Ovary (tissue), 10 donors: Measurements from ENCODE around the gene S100A2. TPM values are rescaled to one million over a fixed set of nuclear protein-coding genes. Genes with fewer than 3 reads are reported as not detected.
A peak's percentile ranks its signal among the peaks of the same experiment; 100 is the strongest.

Experiments
- DNase-seq, 5 donors: peaks; one replicate each; pipeline ENCODE4 v3.0.0-alpha.2; 2019 to 2020
- H3K27ac ChIP-seq, 2 donors: fragments of 200-600 bp; one replicate each; pipeline versions ENCODE4 v1.5.1 to v1.8.0; 2019 to 2022
- H3K27me3 ChIP-seq: fragments of 200-600 bp; one replicate; pipeline ENCODE4 v1.8.0; 2022
- H3K36me3 ChIP-seq: fragments of 200-600 bp; sonication (generic); one replicate; pipeline ENCODE4 v1.5.1; 2019
- H3K4me1 ChIP-seq: one replicate; pipeline ENCODE4 v1.8.1; 2013; ENCODE audit warnings: mild to moderate bottlenecking, moderate library complexity; ENCODE audit not compliant: insufficient read depth
- H3K4me3 ChIP-seq: fragments of 200-600 bp; sonication (generic); one replicate; pipeline ENCODE4 v1.5.1; 2017
- H3K9me3 ChIP-seq, 2 donors: fragments of 200-600 bp in 1 of 2; sonication (generic) in 1 of 2; one replicate each; pipeline versions ENCODE4 v1.5.1 to v1.8.1; 2013 to 2019; ENCODE audit warnings: mild to moderate bottlenecking in 1 of 2, moderate library complexity in 1 of 2
- CTCF ChIP-seq, 3 donors: fragments of 450-650 bp in 2 of 3; fragments of 200-600 bp in 1 of 3; IDR thresholded peaks; one replicate each; pipeline versions ENCODE4 v1.5.1 to v1.8.0; 2016 to 2022; ENCODE audit warnings: antibody characterized with exemption in 3 of 3, mild to moderate bottlenecking in 1 of 3
- EP300 ChIP-seq: sonication (generic); formaldehyde crosslinking; IDR thresholded peaks from one replicate; pipeline ENCODE4 v1.6.1; 2017; ENCODE audit warnings: antibody characterized with exemption
- POLR2A ChIP-seq: fragments of 450-650 bp; IDR thresholded peaks from one replicate; pipeline ENCODE4 v1.6.1; 2017; ENCODE audit warnings: antibody characterized with exemption, mild to moderate bottlenecking, moderate library complexity
- WGBS, 3 donors: extraction: QIAGEN DNeasy Blood & Tissue Kit in 1 of 3; methylation state at CpG; one replicate each; pipeline versions ENCODE4 v1.1.5 to v1.1.7; 2013 to 2017; 5-methylcytosine and 5-hydroxymethylcytosine counted together
- intact Hi-C, 4 donors: fragments of 100-400 bp; cut with DNase I; formaldehyde crosslinking; loops; one replicate each; pipeline versions ENCODE4 v1.11.0 to v1.15.1; 2022 to 2023
- long read RNA-seq, 3 donors: library from polyadenylated mRNA in 2 of 3; unstranded in 2 of 3; transcript quantifications; one replicate each; pipeline ENCODE4 v2.0.0 and lab custom pipeline, GENCODE V29; 2021 to 2026
- polyA plus RNA-seq, 2 donors: library from polyadenylated mRNA; stranded (reverse); fragments of 200-250 nt in 1 of 2; fragments of 350-450 nt in 1 of 2; fragmentation: Illumina TruSeq in 1 of 2; extraction: RNeasy Lipid Tissue Mini Kit (QIAGEN cat#74804) in 1 of 2; gene quantifications; one replicate each; pipeline ENCODE4 v1.2.3, GENCODE V29; 2013 to 2014
- total RNA-seq, 7 donors: library from RNA; depleted of rRNA in 2 of 7; stranded (reverse); fragments of >200 nt in 2 of 7; fragmentation: NEBNext Ultra II Directional in 3 of 7; extraction: Animal tissue kit (Norgen Biotek cat#: 25700) in 3 of 7; gene quantifications; one replicate each; pipeline versions ENCODE4 v1.1.0 to v1.2.4, GENCODE V29; 2016 to 2023
- donor health status: DM: no; HTN: no; CAD: no; lungs with moderate emphysema.
- donor health status: DM: no; HTN: no; CAD: no.
- donor health status: Bipolar disorder and iron deficiency.
- donor health status: DM: yes; HTN: yes; CAD: no.
- donor health status: DM: no; HTN: no; CAD: no.
- donor health status: DM: yes; HTN: yes; CAD: no.

Gene S100A2
- total RNA-seq (1 to 10 TPM in 4 of 7 donors, under 1 TPM in 1, not detected in 2; 0.61 to 4.0 (median 1.8) TPM), polyA plus RNA-seq (1 to 10 TPM in 1 of 2 donors, under 1 TPM in 1; 0.88 to 3.3 TPM)
- long read RNA-seq, donor 1, result 0 reads
- long read RNA-seq, donor 2, result 0 reads
- long read RNA-seq, donor 3, partial matches to known transcripts, result 0 of 1 reads
- long read RNA-seq, donor 3, other reads (novel, unspliced or antisense), result 0 of 1 reads

GRCh38 chr1:153565529-153566374 is at the start of gene S100A2:
Gene S100A2 (minus strand): TSS chr1:153565844. CDS start chr1:153563877, 1,967 bp downstream.
- Histone ChIP-seq H3K4me1 (peaks cover 18% of the 10 kb centered on the region), H3K36me3 (no peaks in the 10 kb centered on the region), H3K27ac (peak within 1 kb of the TSS; percentile 83 to 90), H3K27me3 (no peaks in the 10 kb centered on the region), H3K4me3 (no peak within 1 kb of the TSS), H3K9me3 (no peaks in the 10 kb centered on the region)
- peak; percentile 63 to 71 (median 69) for DNase-seq
- intact Hi-C loops, result loop anchor here (1.0 to 10.0 kb wide), 5 partner anchors 29 to 213 kb away; partner anchors contain the start of gene S100A9 (in 1 of the 4)
- TF ChIP-seq POLR2A (no peak), EP300 (no peak), CTCF (IDR thresholded peaks at IDR 0.05) (no peak)
- WGBS, 3 donors, result 49 to 53% (median 52%) methylated on average over 8 of the region's 8 CpGs

- peaks cover 16% of the 10 kb centered on the region for H3K4me1 ChIP-seq
- no peaks in the 10 kb centered on the region for H3K9me3 ChIP-seq
- H3K27ac ChIP-seq, result no peak overlapping the region
- no peaks in the 10 kb centered on the region for H3K36me3 ChIP-seq
- 83 to 100% (median 88%) methylated on average over 1 to 2 of the region's 2 CpGs for WGBS, 3 donors
- TF ChIP-seq POLR2A (no peak), CTCF (IDR thresholded peaks at IDR 0.05) (no peak), EP300 (no peak)
- no peak overlapping the region for H3K4me3 ChIP-seq
- intact Hi-C loops, result loop anchor here in 1 of 4 donors (5.0 kb wide), 1 partner anchor 33 kb away; no protein-coding TSS in a partner anchor
- no peak for DNase-seq
- H3K27me3 ChIP-seq, result no peaks in the 10 kb centered on the region
Measured at GRCh38 chr1:153615406-153615805, 49.8 kb upstream of the S100A2 start.

GRCh38 chr1:153614906-153615305 is 49.3 kb upstream of the S100A2 start:
- no peak overlapping the region for H3K27ac ChIP-seq
- H3K4me3 ChIP-seq, result no peak overlapping the region
- TF ChIP-seq EP300, result no peak
- no peak for TF ChIP-seq CTCF (IDR thresholded peaks at IDR 0.05)
- no peak for TF ChIP-seq POLR2A
- DNase-seq, result no peak
- WGBS, 3 donors, result 87 to 88% (median 88%) methylated on average over 7 of the region's 7 CpGs
- H3K9me3 ChIP-seq, result no peaks in the 10 kb centered on the region
- peaks cover 21% of the 10 kb centered on the region for H3K4me1 ChIP-seq
- H3K36me3 ChIP-seq, result no peaks in the 10 kb centered on the region
- H3K27me3 ChIP-seq, result no peaks in the 10 kb centered on the region
- intact Hi-C loops, result loop anchor here in 1 of 4 donors (5.0 kb wide), 1 partner anchor 33 kb away; no protein-coding TSS in a partner anchor

- no peak overlapping the region for H3K4me3 ChIP-seq
- H3K27ac ChIP-seq, result no peak overlapping the region
- H3K4me1 ChIP-seq, result peaks cover 21% of the 10 kb centered on the region
- H3K36me3 ChIP-seq, result no peaks in the 10 kb centered on the region
- intact Hi-C loops, result no loop called here
- TF ChIP-seq EP300 (no peak), CTCF (IDR thresholded peaks at IDR 0.05) (no peak), POLR2A (no peak)
- no peaks in the 10 kb centered on the region for H3K27me3 ChIP-seq
- H3K9me3 ChIP-seq, result no peaks in the 10 kb centered on the region
- 54 to 65% (median 58%) methylated on average over 2 of the region's 2 CpGs for WGBS, 3 donors
- DNase-seq, result no peak
Measured at GRCh38 chr1:153614189-153614900, 48.7 kb upstream of the S100A2 start.
